ENCODE data around the gene HIVEP2. TPM values are rescaled to one million over a fixed set of nuclear protein-coding genes. Genes with fewer than 3 reads are reported as not detected.

Gene HIVEP2
- total RNA-seq, 1 experiment from 2014 or later: 4.2 TPM

- no peak overlapping the region for H2BK15ac ChIP-seq (ENCODE audit: low read depth, low read length)
- no peak overlapping the region for H3K27ac ChIP-seq (ENCODE audit: insufficient read length, low read depth, low read length)
- no peak overlapping the region for H2AFZ ChIP-seq (ENCODE audit: low read length)
- peaks cover 16 to 19% of the 10 kb centered on the region in 2 experiments for H3K4me1 Mint-ChIP-seq
- H3K4ac ChIP-seq (ENCODE audit: low read depth, low read length): no peak overlapping the region
- no peak overlapping the region for H2AK5ac ChIP-seq (ENCODE audit: insufficient read length, low read length)
- H2BK20ac ChIP-seq (ENCODE audit: low read depth, low read length, poor library complexity, severe bottlenecking): no peak overlapping the region
- peaks cover 21% of the 10 kb centered on the region for H3K23me2 ChIP-seq (ENCODE audit: insufficient read length, low read depth, low read length, poor library complexity, severe bottlenecking)
- H2BK12ac ChIP-seq (ENCODE audit: insufficient read length, low read depth, low read length): no peak overlapping the region
- H3K56ac ChIP-seq (ENCODE audit: insufficient read length, low read depth, low read length): no peak overlapping the region
- no peak overlapping the region for H3K9ac ChIP-seq (ENCODE audit: extremely low read depth, insufficient read length, low read length)
- no peak overlapping the region for H3T11ph ChIP-seq (ENCODE audit: low read length)
- DNase-seq: no peak
- no peaks in the 10 kb centered on the region; the same call in 1 of the 2 replicates for H3K4me1 ChIP-seq (ENCODE audit: insufficient read depth, low read length)
- H3K18ac ChIP-seq (ENCODE audit: insufficient read length, low read depth, low read length): no peak overlapping the region
- no peaks in the 10 kb centered on the region for H4K20me1 ChIP-seq (ENCODE audit: control insufficient read depth, insufficient read depth, insufficient read length)
- H3K23ac ChIP-seq (ENCODE audit: insufficient read length, low read depth, low read length): no peak overlapping the region
- H3K14ac ChIP-seq (ENCODE audit: insufficient read depth, low read length): no peak overlapping the region
- H3K9me3 Mint-ChIP-seq: peaks cover 0 to 2% of the 10 kb centered on the region in 2 experiments; a peak in 2 of 5 replicates
- no peak overlapping the region for H3K27ac Mint-ChIP-seq
- H2BK5ac ChIP-seq (ENCODE audit: insufficient read length, low read length): no peak overlapping the region
- H2BK120ac ChIP-seq (ENCODE audit: low read depth, low read length, poor library complexity, severe bottlenecking): no peak overlapping the region
- no CpG with 5 or more reads among the region's 3 CpGs for WGBS (ENCODE audit: extremely low coverage, insufficient read length, low lambda C conversion rate)
- H3K27me3 Mint-ChIP-seq (ENCODE audit: low read depth): peaks cover 7% of the 10 kb centered on the region
- no peaks in the 10 kb centered on the region for H3K79me1 ChIP-seq (ENCODE audit: insufficient read depth, low read depth, low read length, poor library complexity, severe bottlenecking)
- no peak overlapping the region for H4K91ac ChIP-seq (ENCODE audit: insufficient read length, low read depth, low read length)
- H3K9me3 ChIP-seq (ENCODE audit: control insufficient read depth, low read depth, low read length): no peaks in the 10 kb centered on the region
- no peaks in the 10 kb centered on the region for H3K36me3 Mint-ChIP-seq (ENCODE audit: insufficient read depth in 1 of 3, low read depth in 3 of 3)
- H4K5ac ChIP-seq (ENCODE audit: insufficient read length, low read depth, low read length): no peak overlapping the region
- no peak overlapping the region for H3K4me2 ChIP-seq (ENCODE audit: insufficient read depth, insufficient read length, low read length)
- H3K79me2 ChIP-seq (ENCODE audit: insufficient read depth, low read length): peaks cover 2% of the 10 kb centered on the region; the same call in 1 of the 2 replicates
- H4K8ac ChIP-seq (replicated peaks; ENCODE audit: insufficient read length, low read depth, low read length): no peak overlapping the region
- H3K27me3 ChIP-seq (ENCODE audit: insufficient read depth, low read length): no peaks in the 10 kb centered on the region
- TF ChIP-seq CTCF (conservative IDR thresholded peaks at IDR 0.05): peak; percentile 59
- H3K4me3 Mint-ChIP-seq: peak overlapping the region in 1 of 2 experiments; percentile 100; a peak in 1 of 5 replicates
Observed at GRCh38 chr6:142942805-142943227, 2.2 kb downstream of the HIVEP2 start.
